ENCODE data around the gene HLA-DQB1. TPM values are rescaled to one million over a fixed set of nuclear protein-coding genes. Genes with fewer than 3 reads are reported as not detected.
A peak's percentile ranks its signal among the peaks of the same experiment; 100 is the strongest.

The HLA-DQB1 gene
- total RNA-seq, 4 donors from 2014 or later = 1.6 to 9.4 (median 3.7) TPM

- TF ChIP-seq CTCF (IDR thresholded peaks at IDR 0.05) = no peak
- no peak for TF ChIP-seq POLR2A (IDR thresholded peaks at IDR 0.05)
- no peak for TF ChIP-seq EP300 (IDR thresholded peaks at IDR 0.05)
- no peak for TF ChIP-seq POLR2AphosphoS5 (IDR thresholded peaks at IDR 0.05)
- 18% methylated on average over 8 of the region's 8 CpGs for WGBS
- Histone ChIP-seq H3K27ac (peak overlapping the region; percentile 39), H3K27me3 (no peaks in the 10 kb centered on the region), H3K4me3 (no peak overlapping the region), H3K4me1 (no peaks in the 10 kb centered on the region), H3K9me3 (no peaks in the 10 kb centered on the region), H3K36me3 (no peaks in the 10 kb centered on the region)
- DNase-seq (ENCODE audit: low spot score in 2 of 2) = no peak
Measured at GRCh38 chr6:32609731-32610640, 56.5 kb downstream of the HLA-DQB1 start.

Other genes starting within 250 kb of the HLA-DQB1 start
- 100 to 1,000 TPM; 126 to 261 (median 220) TPM for gene HLA-DRA, start 226.8 kb downstream of the HLA-DQB1 start, total RNA-seq
- 10 to 100 TPM in 1 of 4 donors, 1 to 10 TPM in 1, not detected in 2; 1.3 to 36.0 TPM for gene HLA-DRB5, start 136.4 kb downstream of the HLA-DQB1 start, total RNA-seq
- gene HLA-DRB1, start 76.8 kb downstream of the HLA-DQB1 start, total RNA-seq = 10 to 100 TPM; 28.0 to 39.3 (median 37.0) TPM
- 10 to 100 TPM in 3 of 4 donors, 1 to 10 TPM in 1; 8.6 to 21.3 (median 11.5) TPM for gene HLA-DQA1, start 29.3 kb downstream of the HLA-DQB1 start, total RNA-seq
- 10 to 100 TPM in 1 of 4 donors, 1 to 10 TPM in 3; 2.8 to 12.5 (median 5.5) TPM for gene HLA-DQA2, start 74.7 kb upstream of the HLA-DQB1 start, total RNA-seq
- gene HLA-DQB2, start 96.9 kb upstream of the HLA-DQB1 start, total RNA-seq = 10 to 100 TPM; 60.4 to 97.2 (median 80.9) TPM
- 1 to 10 TPM; 1.6 to 5.1 (median 2.7) TPM for gene HLA-DOB, start 150.3 kb upstream of the HLA-DQB1 start, total RNA-seq
- gene TAP2, start 172.1 kb upstream of the HLA-DQB1 start, total RNA-seq = 10 to 100 TPM; 17.7 to 20.8 (median 20.1) TPM
- gene PSMB8, start 177.4 kb upstream of the HLA-DQB1 start, total RNA-seq = 10 to 100 TPM; 43.6 to 62.7 (median 49.0) TPM
- gene TAP1, start 187.0 kb upstream of the HLA-DQB1 start, total RNA-seq = 100 to 1,000 TPM in 2 of 4 donors, 10 to 100 TPM in 2; 90.7 to 126 (median 101) TPM
- gene PSMB9, start 187.5 kb upstream of the HLA-DQB1 start, total RNA-seq = 10 to 100 TPM; 12.6 to 35.8 (median 19.1) TPM